GM12801 (cell line): Measurements from ENCODE around the gene SRD5A2.

ENCODE experiments used
- TF ChIP-seq, protein P1 (sequence below): IDR thresholded peaks from one replicate; pipeline ENCODE4 v1.5.1; 2011; ENCODE audit warnings: control low read depth; ENCODE audit not compliant: insufficient read length; ENCODE audit errors: extremely low read depth

SRD5A2 gene

DNA sequence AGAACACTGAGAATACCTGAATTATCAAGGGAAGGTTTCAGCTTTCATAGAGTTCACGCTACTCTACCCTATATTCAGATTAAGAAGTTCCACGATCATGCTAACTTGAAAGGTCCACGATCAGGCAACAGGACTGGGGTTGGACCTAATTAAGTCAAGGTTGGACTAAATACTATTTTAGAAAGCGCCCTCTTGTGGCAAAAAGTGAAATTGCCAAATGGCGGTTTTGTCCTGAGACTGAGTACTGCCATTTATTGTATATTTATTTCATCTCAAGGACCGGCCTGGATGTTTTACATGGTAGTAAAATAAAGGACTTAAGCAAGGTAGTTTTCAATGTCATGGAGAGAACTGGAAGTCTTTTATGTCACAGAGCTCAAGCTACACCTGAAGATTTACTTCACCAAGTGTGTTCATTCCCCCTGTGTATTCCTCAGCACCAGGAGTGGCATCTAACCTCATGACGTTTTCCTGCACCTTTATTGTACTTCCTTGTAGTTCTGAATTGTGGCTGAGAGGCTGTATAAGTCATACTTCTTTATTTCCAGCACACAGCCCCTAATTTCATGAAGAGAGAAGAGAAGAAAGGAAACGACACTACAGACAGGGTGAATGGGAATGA, 56.8 kb downstream of the SRD5A2 start:
- TF ChIP-seq, protein P1, sequence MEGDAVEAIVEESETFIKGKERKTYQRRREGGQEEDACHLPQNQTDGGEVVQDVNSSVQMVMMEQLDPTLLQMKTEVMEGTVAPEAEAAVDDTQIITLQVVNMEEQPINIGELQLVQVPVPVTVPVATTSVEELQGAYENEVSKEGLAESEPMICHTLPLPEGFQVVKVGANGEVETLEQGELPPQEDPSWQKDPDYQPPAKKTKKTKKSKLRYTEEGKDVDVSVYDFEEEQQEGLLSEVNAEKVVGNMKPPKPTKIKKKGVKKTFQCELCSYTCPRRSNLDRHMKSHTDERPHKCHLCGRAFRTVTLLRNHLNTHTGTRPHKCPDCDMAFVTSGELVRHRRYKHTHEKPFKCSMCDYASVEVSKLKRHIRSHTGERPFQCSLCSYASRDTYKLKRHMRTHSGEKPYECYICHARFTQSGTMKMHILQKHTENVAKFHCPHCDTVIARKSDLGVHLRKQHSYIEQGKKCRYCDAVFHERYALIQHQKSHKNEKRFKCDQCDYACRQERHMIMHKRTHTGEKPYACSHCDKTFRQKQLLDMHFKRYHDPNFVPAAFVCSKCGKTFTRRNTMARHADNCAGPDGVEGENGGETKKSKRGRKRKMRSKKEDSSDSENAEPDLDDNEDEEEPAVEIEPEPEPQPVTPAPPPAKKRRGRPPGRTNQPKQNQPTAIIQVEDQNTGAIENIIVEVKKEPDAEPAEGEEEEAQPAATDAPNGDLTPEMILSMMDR = no peak

DNA sequence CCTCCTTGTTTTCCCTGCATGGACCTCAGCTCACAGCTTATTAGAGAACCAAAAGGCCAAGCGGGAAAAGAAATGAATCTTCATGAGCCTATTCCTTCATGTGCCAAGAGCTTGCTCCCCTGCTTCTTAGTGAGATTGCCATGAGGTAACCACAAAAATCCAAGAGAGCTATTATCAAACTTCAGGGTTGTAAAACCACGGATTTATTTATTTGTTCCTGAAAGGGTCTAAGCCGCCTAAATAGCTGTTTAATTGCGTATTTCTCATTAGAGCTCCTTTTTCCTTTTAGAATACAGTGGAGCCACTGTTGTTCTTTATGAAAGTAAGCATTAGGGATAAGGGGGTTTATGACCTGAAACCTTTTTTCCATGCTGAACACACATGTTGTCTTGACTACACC, 58.0 kb downstream of the SRD5A2 start:
- TF ChIP-seq, protein P1 = no peak

DNA sequence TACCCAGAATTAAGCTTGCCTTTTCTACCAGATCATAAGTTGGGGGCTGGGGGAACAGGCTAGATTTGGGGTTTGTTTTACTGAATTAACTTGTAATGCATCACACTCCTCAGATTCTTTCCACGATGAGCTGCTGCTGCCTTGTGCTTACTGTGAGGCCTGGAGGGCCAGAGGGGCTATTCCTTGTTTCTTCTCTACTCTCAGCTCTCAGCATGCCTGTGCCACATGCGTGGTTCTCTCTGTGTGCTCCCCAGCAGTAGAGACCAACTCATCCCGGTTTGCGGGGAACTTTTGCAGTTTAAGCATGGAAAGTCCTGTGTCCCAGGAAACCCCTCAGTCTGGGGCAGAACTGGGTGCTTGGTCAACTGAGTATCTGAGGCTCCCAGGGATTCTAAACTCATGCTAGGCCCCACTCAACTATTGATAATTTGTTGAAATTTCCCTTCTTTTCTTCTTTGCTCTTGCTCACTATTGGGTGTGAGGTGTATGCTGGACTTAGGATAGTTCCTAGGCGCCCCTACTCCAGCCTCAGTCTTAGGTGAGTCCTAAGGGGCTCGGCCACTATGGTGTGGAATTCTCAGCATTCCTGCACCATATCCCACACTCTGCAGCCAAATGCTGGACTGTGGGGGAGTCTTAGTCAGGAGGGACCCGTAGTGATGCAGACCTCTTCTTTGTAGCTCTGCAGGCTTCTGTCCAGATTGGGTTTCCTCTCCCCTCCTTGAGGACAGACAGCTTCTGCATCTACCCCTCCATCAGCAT, 63.1 kb downstream of the SRD5A2 start:
- TF ChIP-seq, protein P1 = no peak

DNA sequence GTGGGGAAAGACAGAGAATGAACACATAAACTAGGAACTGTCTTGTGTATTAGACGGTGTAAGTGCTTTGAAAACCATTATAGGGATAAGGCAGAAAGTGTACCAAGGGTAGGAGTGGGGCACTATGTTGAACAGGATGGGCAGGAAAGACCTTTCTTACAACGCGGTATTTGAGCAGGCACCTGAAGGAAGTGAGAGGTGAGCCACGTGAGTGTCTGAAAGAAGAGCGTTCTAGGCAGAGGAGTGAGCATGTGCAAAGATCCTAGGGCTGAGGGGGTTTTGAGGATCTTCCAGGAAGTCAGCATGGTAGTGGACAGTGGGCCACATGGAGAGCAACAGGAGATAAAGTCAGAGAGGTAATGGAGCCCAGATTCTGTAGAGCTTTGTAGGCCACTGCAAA, 65.2 kb downstream of the SRD5A2 start:
- TF ChIP-seq, protein P1 = no peak

DNA sequence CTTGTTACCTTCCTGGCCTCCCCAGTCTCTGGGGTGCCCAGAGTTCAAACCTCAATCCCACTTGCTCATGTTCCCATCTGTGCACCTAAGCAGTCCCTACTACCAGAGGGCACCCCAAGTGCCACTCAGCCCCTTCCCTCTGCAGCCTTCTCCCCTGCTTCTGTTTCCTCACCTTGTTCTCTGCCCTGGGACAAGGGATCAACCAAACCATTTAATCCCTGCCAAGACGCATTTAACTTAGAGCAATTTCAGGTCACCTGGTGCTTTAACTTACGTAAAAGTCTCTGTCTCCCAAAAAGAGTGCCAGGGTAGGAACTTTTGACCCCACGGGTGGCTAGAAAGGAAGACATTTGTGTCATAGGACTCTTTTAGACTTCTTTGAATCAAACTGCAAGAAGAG, 67.2 kb downstream of the SRD5A2 start:
- TF ChIP-seq, protein P1 = no peak

DNA sequence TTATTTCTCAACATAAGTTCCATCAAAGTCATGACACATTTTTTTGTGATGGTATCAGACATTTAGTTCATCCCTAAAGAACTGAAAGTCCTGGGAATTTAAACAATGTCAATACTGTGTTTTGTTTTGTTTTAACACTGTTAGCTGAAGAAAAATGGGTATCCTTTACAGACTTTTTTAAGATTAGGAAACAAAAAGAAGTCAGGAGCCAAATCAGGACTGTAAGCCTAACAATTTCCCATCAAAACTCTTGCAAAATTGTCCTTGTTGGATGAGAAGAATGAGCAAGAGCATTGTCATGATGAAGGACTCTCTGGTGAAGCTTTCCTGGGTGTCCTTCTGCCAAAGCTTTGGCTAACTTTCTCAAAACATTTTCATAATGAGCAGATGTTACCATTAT, 69.4 kb downstream of the SRD5A2 start:
- TF ChIP-seq, protein P1 = no peak

DNA sequence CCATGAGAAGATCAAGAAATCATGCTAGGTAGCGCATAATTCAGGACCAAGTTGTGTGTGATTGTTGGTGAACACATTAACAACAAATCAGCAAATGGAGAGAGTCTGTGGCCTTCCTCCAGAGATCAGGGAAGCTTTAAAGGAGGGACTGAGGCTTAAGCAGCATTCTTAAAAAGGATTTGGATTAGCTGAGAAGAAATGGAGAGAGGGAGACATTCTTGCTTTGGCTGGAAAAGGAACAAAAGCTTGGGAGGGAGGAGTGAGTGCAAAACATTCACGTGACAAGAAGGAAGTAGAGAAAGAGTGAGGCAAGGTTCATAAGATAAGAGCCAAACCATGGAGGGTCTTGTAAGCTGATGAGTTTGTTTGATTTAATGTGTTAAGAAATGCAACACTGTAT, 75.6 kb downstream of the SRD5A2 start:
- TF ChIP-seq, protein P1 = no peak
